ENCODE results near the gene DUSP7.

The DUSP7 gene

GRCh38 chr3:52065264-52065756 is 8.9 kb upstream of the DUSP7 start:
- no peak for DNase-seq

DNA sequence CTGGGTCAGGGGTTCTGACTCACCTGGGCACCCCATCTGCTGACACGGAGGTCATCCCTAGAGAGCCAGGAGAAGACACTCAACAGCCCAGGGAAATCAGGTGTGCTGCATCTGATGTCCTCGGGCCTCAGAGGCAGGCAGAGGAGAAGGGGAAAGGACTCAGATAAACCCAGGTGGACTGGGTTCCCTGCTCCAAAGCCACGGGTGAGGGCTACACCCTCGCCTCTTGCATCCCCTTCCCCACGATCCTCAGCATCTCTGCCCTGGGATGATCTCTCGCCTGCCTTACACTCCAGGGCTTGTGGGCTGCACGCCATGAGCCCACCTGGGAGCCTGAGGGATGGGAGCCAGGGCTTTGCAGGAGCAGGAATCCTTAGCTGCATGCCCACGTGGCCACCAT is 8.2 kb upstream of the DUSP7 start:
- DNase-seq, result no peak

DNA sequence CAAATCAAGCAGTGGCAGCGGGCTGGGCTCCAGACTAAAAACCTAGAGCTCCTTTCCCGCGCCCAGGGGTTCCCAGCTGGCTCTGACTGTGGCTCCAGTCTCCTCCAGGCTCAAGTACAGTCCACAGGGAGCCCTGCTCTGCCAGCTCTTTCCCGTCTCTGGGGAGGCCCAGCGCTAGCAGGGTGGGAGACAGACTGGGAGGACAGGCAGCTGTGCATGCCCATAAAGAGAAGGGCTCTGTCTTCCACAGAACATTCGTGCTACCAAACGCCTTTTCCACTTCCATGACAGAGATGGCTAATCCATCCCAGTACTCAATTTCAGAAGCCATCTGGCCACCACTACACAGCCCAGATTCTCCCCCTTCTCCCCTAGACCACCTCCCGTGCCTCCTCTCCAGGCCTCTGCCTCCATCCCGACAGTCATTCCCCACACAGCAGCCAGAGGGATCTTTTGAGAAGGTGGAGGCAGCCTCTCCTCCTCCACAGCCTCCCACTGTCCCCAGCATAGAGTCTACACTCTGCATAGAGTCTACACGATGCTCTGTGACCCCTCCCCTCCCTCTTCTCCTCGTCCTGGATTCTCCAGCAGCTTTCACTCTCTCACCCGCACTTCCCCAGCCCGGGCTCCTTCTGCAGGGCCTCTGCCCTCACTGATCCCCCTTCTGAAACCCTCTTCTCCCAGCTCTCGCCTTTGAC is 6.8 kb upstream of the DUSP7 start:
- no peak for DNase-seq

GRCh38 chr3:52062505-52062904 is 6.1 kb upstream of the DUSP7 start:
- DNase-seq, result no peak

DNA sequence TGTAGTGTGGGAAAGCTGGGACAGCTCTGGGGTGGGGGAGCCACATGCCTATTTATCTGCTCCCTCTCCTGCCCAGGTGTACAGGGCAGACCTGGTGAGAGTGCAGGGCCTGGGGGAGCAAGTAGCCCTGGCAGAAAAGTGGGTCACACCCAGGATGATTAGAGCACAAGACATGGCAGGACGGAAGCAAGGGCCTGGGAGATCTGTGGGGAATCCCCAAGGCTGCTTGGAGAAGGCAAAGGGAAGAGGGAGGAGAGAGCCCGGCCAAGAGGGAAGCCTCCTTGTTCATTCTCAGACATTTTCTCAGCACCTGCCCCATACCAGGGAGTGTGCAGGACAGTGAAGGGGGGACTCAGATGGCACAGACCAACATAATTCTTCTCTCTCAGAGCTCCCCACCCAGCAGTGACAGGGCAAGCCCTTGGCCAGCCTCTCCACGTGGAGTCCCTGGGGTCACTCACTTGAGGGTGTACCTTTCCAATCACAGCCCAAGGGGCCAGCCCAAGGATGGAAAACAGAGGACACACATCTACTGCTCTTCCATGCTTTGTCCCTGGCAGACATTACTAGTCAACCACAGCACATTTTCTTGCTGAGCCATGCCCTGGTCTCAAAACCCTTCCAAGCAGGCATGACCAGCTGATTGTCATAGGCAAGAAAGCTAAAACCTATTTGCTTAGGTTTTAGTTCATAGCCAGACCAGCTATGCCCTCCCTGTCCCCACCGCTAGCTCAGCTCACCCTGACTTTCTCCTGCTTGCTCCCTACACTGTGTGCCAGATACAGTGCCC is 4.9 kb upstream of the DUSP7 start:
- no peak for DNase-seq

DNA sequence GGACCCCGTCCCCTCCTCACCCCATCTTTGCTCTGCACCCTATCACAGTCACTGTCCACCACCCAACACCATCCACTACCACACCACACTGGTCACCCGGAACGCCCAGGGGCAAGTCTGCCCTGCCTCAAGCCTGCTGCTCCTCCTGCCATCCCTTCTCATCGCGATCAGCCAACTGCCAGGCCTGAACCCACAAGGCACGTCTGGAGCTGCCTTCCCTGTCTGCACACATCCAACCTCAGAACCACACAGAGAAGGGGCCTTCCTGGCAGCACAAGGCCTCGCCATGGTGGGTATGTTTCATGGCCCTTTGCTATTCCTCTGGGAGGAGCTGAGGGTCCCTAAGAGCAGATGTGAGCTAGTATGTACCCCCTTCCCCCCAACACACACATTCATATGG is 3.4 kb upstream of the DUSP7 start:
- DNase-seq, result no peak

DNA sequence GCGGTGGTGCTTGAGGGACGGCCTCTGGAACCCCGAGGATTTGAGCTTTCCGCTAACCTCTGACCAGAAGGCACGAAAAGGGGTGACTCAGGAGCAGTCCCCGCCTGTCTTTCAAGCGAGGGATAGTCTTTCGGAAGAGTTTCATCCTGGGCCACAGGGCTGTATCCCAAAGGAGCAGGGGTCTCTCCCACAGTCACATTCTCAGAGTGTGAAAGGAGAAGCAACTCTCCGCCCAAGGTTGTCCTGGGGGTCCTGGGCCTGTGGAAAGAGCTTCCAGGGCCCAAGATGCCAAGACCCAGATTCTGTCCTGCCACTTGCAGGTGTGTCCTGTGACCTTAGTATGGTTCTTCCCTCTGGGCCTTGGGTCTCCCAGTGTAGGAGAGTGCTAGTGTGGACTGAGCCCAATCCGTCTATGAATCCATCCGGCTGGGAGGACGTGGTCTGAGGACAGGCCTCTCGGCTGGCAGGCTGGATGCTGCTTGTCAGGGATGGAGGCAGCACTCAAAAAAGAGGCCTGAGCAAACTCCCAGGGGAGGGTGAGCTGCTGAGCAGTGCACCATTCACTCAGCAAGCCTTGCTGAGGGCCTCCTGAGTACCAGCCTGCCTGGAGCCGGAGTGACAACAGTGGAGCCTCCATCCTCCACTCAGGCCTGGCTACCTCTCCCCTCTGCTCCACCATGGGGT is 1.6 kb upstream of the DUSP7 start:
- DNase-seq, result peak in 1 of 2 experiments; percentile 20

DNA sequence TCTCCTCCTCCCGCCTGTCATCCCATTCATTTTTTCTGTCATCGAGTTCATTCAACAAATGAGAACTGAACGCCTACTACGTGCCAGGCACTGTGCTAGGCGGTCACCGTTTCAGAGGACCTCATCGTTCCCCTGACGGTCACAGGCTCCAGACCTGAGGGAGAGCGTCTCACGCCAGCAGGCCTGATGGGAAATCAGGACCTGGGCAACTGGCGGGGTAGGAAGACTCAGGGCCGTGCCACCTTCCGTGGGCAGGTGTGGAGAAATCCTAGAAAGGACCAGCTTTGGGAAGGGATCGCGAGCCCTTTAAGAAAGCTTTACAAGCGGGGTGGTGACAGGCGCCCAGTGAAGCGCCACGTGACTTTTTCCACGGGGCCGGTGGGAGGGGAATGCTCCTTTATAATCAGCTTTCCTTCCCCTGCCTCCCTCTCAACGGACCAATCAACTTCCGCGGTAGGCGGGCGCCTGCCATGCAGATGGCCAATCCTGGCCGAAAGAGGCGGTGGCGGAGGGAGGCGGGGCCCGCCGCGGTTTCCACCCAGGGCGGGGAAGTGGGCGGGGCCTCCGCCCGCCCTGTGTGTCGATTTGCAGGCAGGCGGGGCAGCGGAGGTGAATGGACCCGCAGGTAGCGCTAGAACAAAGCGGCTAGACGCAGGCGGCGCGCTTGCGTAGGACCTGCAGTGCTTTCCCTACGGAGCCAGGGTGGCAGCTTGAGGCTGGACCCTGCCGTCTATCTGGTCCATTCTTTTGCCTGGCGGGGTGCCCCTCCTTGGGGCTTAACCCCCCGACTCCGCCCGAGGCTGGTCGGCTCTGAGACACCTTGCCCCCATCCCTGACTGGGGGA is 819 bp upstream of the DUSP7 start:
- peak; percentile 89 to 92 for DNase-seq

- DNase-seq, result no peak
Measured at GRCh38 chr3:52055537-52056351, 627 bp downstream of the DUSP7 start.

GRCh38 chr3:52054661-52055511 is 1.5 kb downstream of the DUSP7 start:
- no peak for DNase-seq

DNA sequence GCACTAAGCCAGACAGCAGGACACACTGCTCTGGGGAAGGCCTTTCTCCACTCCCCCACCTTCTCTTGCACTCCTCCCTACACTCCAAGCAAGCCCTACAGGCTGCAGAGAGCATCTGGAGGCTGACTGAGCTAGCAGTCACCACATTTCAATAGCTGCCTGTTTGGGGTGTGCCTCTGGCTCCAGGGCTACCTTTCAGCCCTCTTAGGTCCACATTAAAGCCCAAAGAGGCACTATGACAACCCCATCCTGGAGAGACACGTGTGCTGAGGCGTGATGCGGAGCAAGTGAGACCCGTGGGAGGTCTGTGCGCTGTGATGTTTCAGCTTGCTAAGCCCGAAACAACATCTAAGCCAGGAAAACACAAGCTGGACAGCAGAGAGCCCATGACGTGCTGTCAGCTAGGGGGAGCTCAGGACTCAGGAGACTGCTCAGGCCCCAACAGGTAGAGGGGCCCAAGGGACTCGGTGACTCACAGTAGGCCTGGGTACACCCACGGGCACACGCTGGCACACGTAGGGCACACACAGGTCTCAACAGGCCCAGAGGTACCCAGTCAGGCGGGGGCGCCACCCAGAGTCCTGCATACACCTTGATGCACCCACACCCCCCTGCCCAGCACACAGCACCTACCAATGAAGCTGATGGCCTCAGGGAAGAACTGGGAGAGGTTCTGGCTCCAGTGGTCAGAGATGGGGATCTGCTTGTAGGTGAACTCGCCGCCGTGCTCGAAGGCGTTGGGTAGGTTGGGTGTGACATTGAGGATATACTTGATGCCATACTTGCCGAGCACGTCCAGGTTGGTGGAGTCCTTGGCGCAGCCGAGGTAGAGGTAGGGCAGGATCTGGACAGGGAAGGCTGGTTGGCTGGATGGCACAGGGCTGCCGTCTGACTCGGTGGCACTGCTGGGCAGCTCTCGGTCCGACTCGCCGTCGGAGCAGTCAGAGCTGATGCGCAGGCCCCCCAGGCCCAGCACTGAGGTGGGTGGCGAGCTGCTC is 2.8 kb downstream of the DUSP7 start:
- no peak for DNase-seq

DNA sequence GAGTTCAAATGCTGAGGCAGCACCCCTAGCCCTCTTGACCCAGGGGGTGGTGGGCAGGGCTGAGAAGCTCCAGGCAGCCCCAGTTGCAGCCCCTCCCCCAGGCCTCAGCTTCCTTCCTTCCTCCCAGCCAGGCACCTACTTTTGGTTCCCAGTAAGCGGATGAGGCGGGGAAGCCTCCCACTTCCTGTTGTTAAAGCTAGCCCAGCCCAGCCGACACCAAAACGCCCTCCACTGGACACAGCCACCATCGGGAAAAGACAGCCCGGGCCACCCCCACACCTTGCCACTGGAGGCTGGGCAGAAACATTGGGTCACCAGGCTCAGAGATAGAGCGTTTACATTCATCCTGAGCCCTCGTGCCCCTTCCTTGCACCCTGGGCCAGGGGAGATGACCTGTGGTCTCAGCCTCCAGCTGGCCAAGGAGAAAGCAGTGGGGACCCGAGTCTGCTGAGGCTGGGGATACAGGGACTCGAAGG is 3.5 kb downstream of the DUSP7 start:
- DNase-seq, result no peak

- no peak for DNase-seq
Measured at GRCh38 chr3:52051444-52051843, 4.9 kb downstream of the DUSP7 start.

DNA sequence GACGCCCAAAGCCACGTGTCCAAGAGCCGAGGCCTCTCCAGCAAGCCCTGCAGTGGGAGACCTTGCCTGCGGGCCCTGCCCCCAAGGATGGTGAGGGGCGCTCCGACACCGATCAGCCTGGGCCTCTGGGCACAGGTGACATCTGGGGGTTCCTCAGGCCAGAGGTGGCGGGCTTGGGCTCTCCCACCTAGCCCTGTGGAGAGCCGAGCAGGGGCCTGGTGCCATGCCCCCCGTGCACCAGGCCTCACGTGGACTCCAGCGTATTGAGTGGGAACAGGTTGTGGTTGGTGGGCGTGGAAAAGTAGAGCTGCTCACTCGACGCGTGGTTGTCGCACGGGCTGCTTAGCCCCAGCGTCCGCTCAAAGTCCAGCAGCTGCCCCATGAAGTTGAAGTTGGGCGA is 5.8 kb downstream of the DUSP7 start:
- DNase-seq, result no peak

- no peak for DNase-seq
Measured at GRCh38 chr3:52049503-52049902, 6.9 kb downstream of the DUSP7 start.

GRCh38 chr3:52047295-52047960 is 8.9 kb downstream of the DUSP7 start:
- DNase-seq, result no peak

DNA sequence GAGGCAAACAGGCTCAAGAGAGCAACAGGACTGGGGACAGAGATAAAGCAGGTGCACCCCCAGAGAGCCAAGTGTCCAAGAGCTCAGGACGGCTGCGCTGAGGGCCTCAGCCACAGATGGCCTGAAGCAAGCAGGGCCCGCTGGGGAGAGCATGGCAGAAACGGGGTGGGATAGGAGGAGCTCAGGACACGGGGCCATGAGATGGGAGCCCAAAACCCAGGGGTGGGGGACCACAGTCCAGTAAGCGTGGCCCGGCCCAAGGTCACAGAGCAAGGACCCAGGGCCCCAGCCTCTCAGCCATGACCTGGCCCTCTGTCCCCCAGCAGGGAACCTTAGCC is 9.5 kb downstream of the DUSP7 start:
- DNase-seq, result no peak

GRCh38 chr3:52046186-52046901 is 10.0 kb downstream of the DUSP7 start:
- no peak for DNase-seq

Measured in NCI-H187 (cell line).